Measurements from ENCODE around the gene KAT8. TPM values are rescaled to one million over a fixed set of nuclear protein-coding genes. Genes with fewer than 3 reads are reported as not detected.

The KAT8 gene
- total and polyA plus RNA-seq, 2 of the 4 experiments (the other 2 are of a cell fraction): 19.4 to 27.4 TPM

GRCh38 chr16:31107465-31107867 is 10.0 kb upstream of the KAT8 start:
- no peaks in the 10 kb centered on the region for H3K27me3 ChIP-seq (ENCODE audit: control insufficient read depth, insufficient read depth, low read length)
- H2BK120ac ChIP-seq (ENCODE audit: low read depth, low read length): no peak overlapping the region
- peak overlapping the region; percentile 63 for H2BK5ac ChIP-seq (ENCODE audit: low read depth, low read length, poor library complexity, severe bottlenecking)
- ATAC-seq (ENCODE audit: low read depth): no peak
- H4K91ac ChIP-seq (ENCODE audit: insufficient read depth, low read depth, low read length): no peak overlapping the region; the same call in 1 of the 2 replicates
- H3K4me1 ChIP-seq (ENCODE audit: control insufficient read depth, insufficient read depth, low read length): peaks cover 5% of the 10 kb centered on the region
- dilution Hi-C loops (cut with HindIII; ENCODE audit: low sequenced_read_pairs, unreplicated experiment) (no loop called here), in situ Hi-C loops (cut with MboI; ENCODE audit: low sequenced_read_pairs) (no loop called here), intact Hi-C loops (cut with micrococcal nuclease) (no loop called here)
- H3K4ac ChIP-seq (ENCODE audit: low read depth, low read length): peak overlapping the region; percentile 65
- TF ChIP-seq RAD21 (IDR thresholded peaks at IDR 0.05; ENCODE audit: low read length) (no peak), RFX5 (IDR thresholded peaks at IDR 0.05; ENCODE audit: low read depth, low read length) (no peak), RCOR1 (IDR thresholded peaks at IDR 0.05; ENCODE audit: insufficient replicate concordance, low read length) (no peak), BHLHE40 (IDR thresholded peaks at IDR 0.05; ENCODE audit: low read depth, low read length) (no peak), POLR2A (IDR thresholded peaks at IDR 0.05; ENCODE audit: low read depth, low read length) (no peak), MXI1 (IDR thresholded peaks at IDR 0.05; ENCODE audit: borderline replicate concordance, low read depth, low read length) (no peak), FOS (IDR thresholded peaks at IDR 0.05; ENCODE audit: low read depth, low read length) (no peak)
- no peak overlapping the region for H3K4me3 ChIP-seq (ENCODE audit: insufficient read depth, low read depth, low read length)
- POLR2A ChIA-PET (ENCODE audit: unreplicated experiment): no interaction called here
- 0 out of 2 replicates have a peak overlapping the region, but pooled peaks have one; percentile 35 for H2AK5ac ChIP-seq (ENCODE audit: low read depth, low read length)
- peak overlapping the region; percentile 91 for H4K5ac ChIP-seq (ENCODE audit: low read depth, low read length)
- CTCF ChIA-PET: no interaction called here
- 79% methylated on average over 2 of the region's 6 CpGs; no CpG with 5 or more reads in 1 of the 2 experiments for WGBS, 2 experiments (ENCODE audit: extremely low coverage in 2 of 2, insufficient read length in 1 of 2)
- H3K56ac ChIP-seq (ENCODE audit: extremely low read depth, insufficient read depth, low read length): no peak overlapping the region
- H3K36me3 ChIP-seq (ENCODE audit: control insufficient read depth, insufficient read depth, low read length): peaks cover 32% of the 10 kb centered on the region
- no peak overlapping the region for H3K18ac ChIP-seq (ENCODE audit: low read depth, low read length)
- peak overlapping the region; percentile 86; the same call in 1 of the 2 replicates for H3K4me2 ChIP-seq (ENCODE audit: low read depth, low read length)
- H2AFZ ChIP-seq (replicated peaks; ENCODE audit: low read length, poor library complexity): no peak overlapping the region
- peak overlapping the region; percentile 98 to 100 for H4K8ac ChIP-seq (ENCODE audit: low read depth in 2 of 2, low read length in 2 of 2)
- peaks cover 18 to 37% of the 10 kb centered on the region in 2 experiments for H3K79me1 ChIP-seq (ENCODE audit: low read depth in 1 of 2, low read length in 2 of 2)
- H3K23ac ChIP-seq (ENCODE audit: low read depth, low read length): 0 out of 2 replicates have a peak overlapping the region, but pooled peaks have one; percentile 15
- H2BK20ac ChIP-seq (ENCODE audit: low read depth, low read length): no peak overlapping the region
- no TSS peak for BruUV-seq (replicated peaks)
- no peak overlapping the region; the same call in 1 of the 2 replicates for H3K9ac ChIP-seq (ENCODE audit: low read depth, low read length)
- H3K14ac ChIP-seq (replicated peaks; ENCODE audit: low read depth, low read length): no peak overlapping the region
- H3K9me1 ChIP-seq (ENCODE audit: insufficient read depth, low read length): peaks cover 11% of the 10 kb centered on the region; the same call in 1 of the 2 replicates
- no peak overlapping the region for H2BK15ac ChIP-seq (ENCODE audit: low read depth, low read length)
- peak overlapping the region; percentile 95 for H2AK9ac ChIP-seq (replicated peaks; ENCODE audit: low read depth, low read length, poor library complexity)
- DNase-seq: no peak
- no peak overlapping the region for H3K27ac ChIP-seq (ENCODE audit: insufficient read depth, low read length)
- H4K20me1 ChIP-seq (ENCODE audit: insufficient read depth, low read length): no peaks in the 10 kb centered on the region; the same call in 1 of the 2 replicates
- no peaks in the 10 kb centered on the region for H3K9me3 ChIP-seq (ENCODE audit: control insufficient read depth, insufficient read depth, low read length)
